Nephron (organoid): ENCODE data around the gene OGFR.

ENCODE experiments used
- H3K27ac Mint-ChIP-seq, 3 experiments: 2 replicates each; pipeline ENCODE4 v1.8.0; 2020; ENCODE audit warnings: mixed read lengths in 3 of 3, mild to moderate bottlenecking in 2 of 3, moderate library complexity in 1 of 3
- H3K27me3 Mint-ChIP-seq: 2 replicates; pipeline ENCODE4 v1.8.0; 2021; ENCODE audit warnings: low read depth, mild to moderate bottlenecking, moderate library complexity, mixed read lengths
- H3K36me3 Mint-ChIP-seq: 2 replicates; pipeline ENCODE4 v1.8.0; 2020; ENCODE audit warnings: low read depth, mixed read lengths
- H3K4me1 Mint-ChIP-seq: 2 replicates; pipeline ENCODE4 v1.8.0; 2020; ENCODE audit warnings: mixed read lengths
- H3K4me3 Mint-ChIP-seq, 3 experiments: 2 replicates each; pipeline ENCODE4 v1.8.0; 2020; ENCODE audit warnings: mild to moderate bottlenecking in 3 of 3, mixed read lengths in 3 of 3, moderate library complexity in 2 of 3
- H3K9me3 Mint-ChIP-seq: 2 replicates; pipeline ENCODE4 v1.8.0; 2020; ENCODE audit warnings: mixed read lengths
- TF ChIP-seq, protein P1 (sequence below), 3 experiments: fragments of 200-600 bp; sonication (generic); IDR thresholded peaks; one replicate each; pipeline ENCODE4 v1.5.0; 2021; ENCODE audit warnings: antibody characterized with exemption in 3 of 3; ENCODE audit not compliant: unreplicated experiment in 3 of 3

The OGFR gene

GRCh38 chr20:62782149-62782892 is 22.3 kb upstream of the OGFR start:
- Mint-ChIP-seq H3K36me3 (no peaks in the 10 kb centered on the region), H3K4me1 (peaks cover 32% of the 10 kb centered on the region), H3K27ac (peak overlapping the region in 2 of 3 experiments; percentile 27 to 54), H3K9me3 (no peaks in the 10 kb centered on the region), H3K4me3 (no peak overlapping the region), H3K27me3 (peaks cover 13% of the 10 kb centered on the region)
- TF ChIP-seq, protein P1, sequence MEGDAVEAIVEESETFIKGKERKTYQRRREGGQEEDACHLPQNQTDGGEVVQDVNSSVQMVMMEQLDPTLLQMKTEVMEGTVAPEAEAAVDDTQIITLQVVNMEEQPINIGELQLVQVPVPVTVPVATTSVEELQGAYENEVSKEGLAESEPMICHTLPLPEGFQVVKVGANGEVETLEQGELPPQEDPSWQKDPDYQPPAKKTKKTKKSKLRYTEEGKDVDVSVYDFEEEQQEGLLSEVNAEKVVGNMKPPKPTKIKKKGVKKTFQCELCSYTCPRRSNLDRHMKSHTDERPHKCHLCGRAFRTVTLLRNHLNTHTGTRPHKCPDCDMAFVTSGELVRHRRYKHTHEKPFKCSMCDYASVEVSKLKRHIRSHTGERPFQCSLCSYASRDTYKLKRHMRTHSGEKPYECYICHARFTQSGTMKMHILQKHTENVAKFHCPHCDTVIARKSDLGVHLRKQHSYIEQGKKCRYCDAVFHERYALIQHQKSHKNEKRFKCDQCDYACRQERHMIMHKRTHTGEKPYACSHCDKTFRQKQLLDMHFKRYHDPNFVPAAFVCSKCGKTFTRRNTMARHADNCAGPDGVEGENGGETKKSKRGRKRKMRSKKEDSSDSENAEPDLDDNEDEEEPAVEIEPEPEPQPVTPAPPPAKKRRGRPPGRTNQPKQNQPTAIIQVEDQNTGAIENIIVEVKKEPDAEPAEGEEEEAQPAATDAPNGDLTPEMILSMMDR (IDR thresholded peaks at IDR 0.05; ENCODE audit: unreplicated experiment in 3 of 3), result no peak

DNA sequence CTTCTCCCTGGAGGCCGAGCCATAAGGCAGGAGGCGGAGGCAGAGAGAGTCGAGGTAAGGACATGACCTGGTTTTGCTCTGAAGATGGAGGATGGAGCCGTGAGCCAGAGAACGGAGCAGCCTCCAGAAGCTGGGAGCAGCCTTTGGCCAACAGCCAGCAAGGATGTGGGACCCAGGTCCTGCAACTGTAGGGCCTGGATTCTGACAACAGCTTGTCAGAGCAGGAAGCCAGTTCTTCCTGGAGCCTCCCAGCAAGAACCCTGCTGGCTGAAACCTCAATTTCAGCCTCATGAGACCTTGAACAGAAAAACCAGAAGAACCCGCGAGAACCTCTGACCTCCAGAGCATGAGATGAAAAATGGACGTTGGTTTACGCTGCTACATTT is 21.7 kb upstream of the OGFR start:
- Mint-ChIP-seq H3K36me3 (no peaks in the 10 kb centered on the region), H3K27ac (peak overlapping the region in 2 of 3 experiments; percentile 40 to 67), H3K4me3 (no peak overlapping the region), H3K4me1 (peaks cover 37% of the 10 kb centered on the region), H3K9me3 (no peaks in the 10 kb centered on the region), H3K27me3 (peaks cover 14% of the 10 kb centered on the region)
- TF ChIP-seq, protein P1 (IDR thresholded peaks at IDR 0.05; ENCODE audit: unreplicated experiment in 3 of 3), result no peak

- TF ChIP-seq, protein P1 (IDR thresholded peaks at IDR 0.05; ENCODE audit: unreplicated experiment in 3 of 3), result no peak
- Mint-ChIP-seq H3K27ac (no peak overlapping the region), H3K4me3 (no peak overlapping the region), H3K27me3 (peaks cover 21% of the 10 kb centered on the region), H3K36me3 (no peaks in the 10 kb centered on the region), H3K4me1 (peaks cover 38% of the 10 kb centered on the region), H3K9me3 (no peaks in the 10 kb centered on the region)
These were observed 20.1 kb upstream of the OGFR start for GRCh38 chr20:62784497-62784896.

- peaks cover 38% of the 10 kb centered on the region for H3K4me1 Mint-ChIP-seq
- no peak overlapping the region for H3K4me3 Mint-ChIP-seq
These were observed 19.2 kb upstream of the OGFR start for GRCh38 chr20:62785393-62785792.

GRCh38 chr20:62786157-62786556 is 18.5 kb upstream of the OGFR start:
- H3K36me3 Mint-ChIP-seq, result no peaks in the 10 kb centered on the region
- peak overlapping the region in 2 of 3 experiments; percentile 60 to 73 for H3K27ac Mint-ChIP-seq
- H3K4me3 Mint-ChIP-seq, result no peak overlapping the region
- no peaks in the 10 kb centered on the region for H3K9me3 Mint-ChIP-seq
- TF ChIP-seq, protein P1 (IDR thresholded peaks at IDR 0.05; ENCODE audit: unreplicated experiment in 3 of 3), result no peak
- peaks cover 39% of the 10 kb centered on the region for H3K4me1 Mint-ChIP-seq
- peaks cover 28% of the 10 kb centered on the region for H3K27me3 Mint-ChIP-seq

More at GRCh38 chr20:62785393-62785792, 19.2 kb upstream of the OGFR start:
- Mint-ChIP-seq H3K36me3 (no peaks in the 10 kb centered on the region), H3K27ac (no peak overlapping the region), H3K9me3 (no peaks in the 10 kb centered on the region), H3K27me3 (peaks cover 23% of the 10 kb centered on the region)
- TF ChIP-seq, protein P1 (IDR thresholded peaks at IDR 0.05; ENCODE audit: unreplicated experiment in 3 of 3), result no peak

DNA sequence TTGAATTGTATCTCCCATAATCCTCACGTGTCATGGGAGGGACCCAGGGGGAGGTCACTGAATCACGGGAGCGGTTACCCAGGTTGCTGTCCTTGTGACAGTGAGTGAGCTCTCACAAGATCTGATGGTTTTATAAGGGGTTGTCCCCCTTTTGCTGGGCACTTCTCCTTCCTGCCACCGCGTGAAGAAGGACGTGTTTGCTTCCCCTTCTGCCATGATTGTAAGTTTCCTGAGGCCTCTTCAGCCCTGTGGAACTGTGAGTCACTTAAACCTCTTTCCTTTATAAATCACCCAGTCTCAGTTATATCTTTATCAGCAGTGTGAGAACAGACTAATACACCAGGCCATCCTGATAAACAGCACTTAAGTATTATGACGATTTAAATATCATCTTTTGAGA is 17.3 kb upstream of the OGFR start:
- TF ChIP-seq, protein P1 (IDR thresholded peaks at IDR 0.05; ENCODE audit: unreplicated experiment in 3 of 3), result no peak
- Mint-ChIP-seq H3K36me3 (no peaks in the 10 kb centered on the region), H3K4me1 (peaks cover 45% of the 10 kb centered on the region), H3K27ac (peak overlapping the region in 1 of 3 experiments; percentile 8), H3K27me3 (peaks cover 35% of the 10 kb centered on the region), H3K4me3 (no peak overlapping the region), H3K9me3 (no peaks in the 10 kb centered on the region)
